Measurements from ENCODE around the gene ATXN7L1.
A peak's percentile ranks its signal among the peaks of the same experiment; 100 is the strongest.
"Not testable (repeated sequence)": the region's sequence is repeated elsewhere in the genome, so short reads cannot be mapped to it uniquely, and the experiment has no call there.

ATXN7L1 gene

GRCh38 chr7:105853931-105854419 is 22.4 kb downstream of the ATXN7L1 start:
- ATAC-seq: peak; percentile 36
- TF ChIP-seq CSRNP3 (CRISPR knock-in tag; IDR thresholded peaks at IDR 0.05) (no peak), POU6F1 (CRISPR knock-in tag; IDR thresholded peaks at IDR 0.05; ENCODE audit: borderline replicate concordance, low read depth) (no peak), ZNF70 (CRISPR knock-in tag; IDR thresholded peaks at IDR 0.05) (peak; percentile 34), ZC3H10 (CRISPR knock-in tag; IDR thresholded peaks at IDR 0.05) (no peak), ZFP30 (CRISPR knock-in tag; IDR thresholded peaks at IDR 0.05) (no peak), TOX (CRISPR knock-in tag; IDR thresholded peaks at IDR 0.05; ENCODE audit: borderline replicate concordance) (no peak)

- TF ChIP-seq CSDC2 (CRISPR knock-in tag; IDR thresholded peaks at IDR 0.05) (no peak), OSR1 (CRISPR knock-in tag; IDR thresholded peaks at IDR 0.05) (no peak), RARB (CRISPR knock-in tag; IDR thresholded peaks at IDR 0.05) (no peak), SNAI2 (CRISPR knock-in tag; IDR thresholded peaks at IDR 0.05) (no peak), ZNF8 (CRISPR knock-in tag; IDR thresholded peaks at IDR 0.05) (no peak), ARNTL (CRISPR knock-in tag; IDR thresholded peaks at IDR 0.05; ENCODE audit: borderline replicate concordance, low read depth) (no peak), ZFP30 (CRISPR knock-in tag; IDR thresholded peaks at IDR 0.05) (no peak), ZNF565 (CRISPR knock-in tag; conservative IDR thresholded peaks at IDR 0.05; ENCODE audit: low read depth) (no peak)
- ATAC-seq: no peak
These were observed 25.3 kb downstream of the ATXN7L1 start for GRCh38 chr7:105851064-105851463.

GRCh38 chr7:105849122-105849855 is 27.1 kb downstream of the ATXN7L1 start:
- no peak for TF ChIP-seq CSRNP3 (CRISPR knock-in tag; IDR thresholded peaks at IDR 0.05)
- no peak for TF ChIP-seq ZFP3 (CRISPR knock-in tag; IDR thresholded peaks at IDR 0.05)
- TF ChIP-seq TCF4 (CRISPR knock-in tag; IDR thresholded peaks at IDR 0.05; ENCODE audit: borderline replicate concordance): no peak
- no peak for TF ChIP-seq ZFP30 (CRISPR knock-in tag; IDR thresholded peaks at IDR 0.05)
- no peak for TF ChIP-seq PATZ1 (CRISPR knock-in tag; IDR thresholded peaks at IDR 0.05; ENCODE audit: borderline replicate concordance)
- no peak for TF ChIP-seq ZNF8 (CRISPR knock-in tag; IDR thresholded peaks at IDR 0.05)
- TF ChIP-seq RARB (CRISPR knock-in tag; IDR thresholded peaks at IDR 0.05): no peak
- TF ChIP-seq POU6F1 (CRISPR knock-in tag; IDR thresholded peaks at IDR 0.05; ENCODE audit: borderline replicate concordance, low read depth): no peak
- no peak for TF ChIP-seq GLIS3 (CRISPR knock-in tag; IDR thresholded peaks at IDR 0.05)
- no peak for TF ChIP-seq OSR1 (CRISPR knock-in tag; IDR thresholded peaks at IDR 0.05)
- no peak for TF ChIP-seq ARNTL (CRISPR knock-in tag; IDR thresholded peaks at IDR 0.05; ENCODE audit: borderline replicate concordance, low read depth)
- TF ChIP-seq PPARA (CRISPR knock-in tag; IDR thresholded peaks at IDR 0.05; ENCODE audit: borderline replicate concordance): no peak
- peak; percentile 52 for ATAC-seq

- no peak for ATAC-seq
- TF ChIP-seq ZNF8 (CRISPR knock-in tag; IDR thresholded peaks at IDR 0.05): no peak
- no peak for TF ChIP-seq ISL1 (CRISPR knock-in tag; IDR thresholded peaks at IDR 0.05)
- no peak for TF ChIP-seq ZNF70 (CRISPR knock-in tag; IDR thresholded peaks at IDR 0.05)
- no peak for TF ChIP-seq TSHZ2 (CRISPR knock-in tag; IDR thresholded peaks at IDR 0.05)
- no peak for TF ChIP-seq CREB5 (CRISPR knock-in tag; IDR thresholded peaks at IDR 0.05; ENCODE audit: low read depth)
These were observed 30.0 kb downstream of the ATXN7L1 start for GRCh38 chr7:105846404-105846803.

- not testable (repeated sequence) for ATAC-seq
These were observed 31.7 kb downstream of the ATXN7L1 start for GRCh38 chr7:105844681-105845080.
